CD14-positive monocyte (primary cell): ENCODE data around the gene SSBP4. TPM values are rescaled to one million over a fixed set of nuclear protein-coding genes. Genes with fewer than 3 reads are reported as not detected.

Experiments used
- DNase-seq, 3 donors: peaks; one replicate each; pipeline ENCODE4 v3.0.0-alpha.2; 2011 to 2022
- H2AFZ ChIP-seq: 2 replicates; pipeline ENCODE4 v1.6.0; 2012; ENCODE audit warnings: mild to moderate bottlenecking, low read depth, low read length, inconsistent platforms; ENCODE audit not compliant: insufficient read depth, poor library complexity, severe bottlenecking
- H3K27ac ChIP-seq, 2 donors: 1 replicate in 1 of 2; 2 replicates in 1 of 2; pipeline ENCODE4 v1.5.1; 2012 to 2013; ENCODE audit warnings: low read length in 2 of 2, control low read depth in 1 of 2, inconsistent platforms in 1 of 2, low read depth in 1 of 2, mild to moderate bottlenecking in 1 of 2
- H3K27me3 ChIP-seq, 2 donors: one replicate each; pipeline versions ENCODE4 v1.6.0 to v1.6.1; 2011 to 2013; ENCODE audit warnings: low read length in 2 of 2; ENCODE audit not compliant: control insufficient read depth in 2 of 2, insufficient read depth in 2 of 2
- H3K36me3 ChIP-seq, 2 donors: replicated peaks in 1 of 2; 1 replicate in 1 of 2; 2 replicates in 1 of 2; pipeline versions ENCODE4 v1.5.1 to v1.6.1; 2012 to 2013; ENCODE audit warnings: low read length in 2 of 2, control low read depth in 1 of 2, inconsistent platforms in 1 of 2, mild to moderate bottlenecking in 1 of 2; ENCODE audit not compliant: insufficient read depth in 2 of 2, control insufficient read depth in 1 of 2
- H3K4me1 ChIP-seq, 2 donors: 1 replicate in 1 of 2; 2 replicates in 1 of 2; pipeline versions ENCODE4 v1.5.1 to v1.6.1; 2012 to 2013; ENCODE audit warnings: low read length in 2 of 2, control low read depth in 1 of 2, inconsistent platforms in 1 of 2, mild to moderate bottlenecking in 1 of 2, moderate library complexity in 1 of 2; ENCODE audit not compliant: insufficient read depth in 2 of 2, control insufficient read depth in 1 of 2
- H3K4me2 ChIP-seq: replicated peaks from 2 replicates; pipeline ENCODE3; 2012; ENCODE audit warnings: low read length, moderate library complexity, mild to moderate bottlenecking; ENCODE audit not compliant: poor library complexity, severe bottlenecking; ENCODE audit errors: extremely low read depth
- H3K4me3 ChIP-seq, 3 experiments: fragments of 200-600 bp in 1 of 3; sonication (generic) in 1 of 3; replicated peaks in 1 of 3; 1 replicate in 2 of 3; 2 replicates in 1 of 3; pipeline ENCODE4 v1.5.1; 2011 to 2013; ENCODE audit warnings: low read length in 3 of 3, mild to moderate bottlenecking in 3 of 3, control low read depth in 2 of 3, low read depth in 2 of 3, inconsistent platforms in 1 of 3, moderate library complexity in 1 of 3
- H3K79me2 ChIP-seq: 2 replicates; pipeline ENCODE4 v1.6.0; 2012; ENCODE audit warnings: mild to moderate bottlenecking, control low read depth, inconsistent platforms, low read length, moderate library complexity; ENCODE audit not compliant: insufficient read depth
- H3K9ac ChIP-seq: 2 replicates; pipeline ENCODE4 v1.6.0; 2017; ENCODE audit warnings: low read length, mild to moderate bottlenecking; ENCODE audit not compliant: insufficient read depth, poor library complexity, severe bottlenecking
- H3K9me3 ChIP-seq, 2 donors: replicated peaks in 1 of 2; 1 replicate in 1 of 2; 2 replicates in 1 of 2; pipeline versions ENCODE4 v1.5.1 to v1.6.1; 2012 to 2013; ENCODE audit warnings: low read length in 2 of 2, control low read depth in 1 of 2; ENCODE audit not compliant: control insufficient read depth in 1 of 2, insufficient read depth in 1 of 2
- H4K20me1 ChIP-seq: 2 replicates; pipeline ENCODE4 v1.6.0; 2012; ENCODE audit warnings: mild to moderate bottlenecking, low read length, control low read depth, moderate library complexity; ENCODE audit not compliant: insufficient read depth
- H3K27ac Mint-ChIP-seq, 7 donors: one replicate each; pipeline ENCODE4 v1.8.0; 2020; ENCODE audit warnings: mild to moderate bottlenecking in 7 of 7, mixed read lengths in 7 of 7, moderate library complexity in 6 of 7, inconsistent platforms in 2 of 7
- H3K27me3 Mint-ChIP-seq, 3 donors: one replicate each; pipeline ENCODE4 v1.8.0; 2021 to 2022; ENCODE audit warnings: low read depth in 3 of 3, mild to moderate bottlenecking in 3 of 3, mixed read lengths in 3 of 3, moderate library complexity in 3 of 3, inconsistent platforms in 1 of 3
- H3K36me3 Mint-ChIP-seq, 2 donors: one replicate each; pipeline ENCODE4 v1.8.0; 2020; ENCODE audit warnings: mixed read lengths in 2 of 2, inconsistent platforms in 1 of 2, mild to moderate bottlenecking in 1 of 2
- H3K4me1 Mint-ChIP-seq: one replicate; pipeline ENCODE4 v1.8.0; 2020; ENCODE audit warnings: mild to moderate bottlenecking, mixed read lengths
- H3K4me3 Mint-ChIP-seq, 2 donors: one replicate each; pipeline ENCODE4 v1.8.0; 2020; ENCODE audit warnings: mild to moderate bottlenecking in 2 of 2, mixed read lengths in 2 of 2, moderate library complexity in 1 of 2
- H3K9me3 Mint-ChIP-seq, 7 donors: one replicate each; pipeline ENCODE4 v1.8.0; 2020 to 2022; ENCODE audit warnings: mixed read lengths in 7 of 7, mild to moderate bottlenecking in 6 of 7, moderate library complexity in 6 of 7, inconsistent platforms in 2 of 7
- CTCF ChIP-seq: fragments of 200-600 bp; IDR thresholded peaks from one replicate; pipeline ENCODE4 v1.8.0; 2022; ENCODE audit warnings: antibody characterized with exemption, mild to moderate bottlenecking
- WGBS: methylation state at CpG from one replicate; pipeline ENCODE4 v1.1.5; 2013; ENCODE audit warnings: missing lambda C conversion rate; ENCODE audit not compliant: insufficient coverage; 5-methylcytosine and 5-hydroxymethylcytosine counted together
- intact Hi-C, 2 donors: fragments of 100-400 bp; cut with micrococcal nuclease; formaldehyde crosslinking; loops; one replicate each; pipeline versions ENCODE4 v1.15.0 to v1.15.1; 2023
- polyA plus RNA-seq, 3 donors: library from polyadenylated mRNA; depleted of rRNA in 1 of 3; unstranded in 2 of 3; stranded (reverse) in 1 of 3; fragments of 300-500 nt in 2 of 3; fragments of >200 nt in 1 of 3; fragmentation: Illumina TruSeq in 2 of 3; gene quantifications; 1 replicate in 2 of 3; 2 replicates in 1 of 3; pipeline ENCODE4 v1.2.3, GENCODE V29; 2012 to 2021

Gene SSBP4
- polyA plus RNA-seq, 3 donors, result 38.5 to 74.5 (median 48.3) TPM

- peaks cover 46 to 64% of the 10 kb centered on the region in 2 donors for H3K36me3 ChIP-seq
- no peaks in the 10 kb centered on the region for H3K27me3 ChIP-seq
- no peak for TF ChIP-seq CTCF
- intact Hi-C loops, result loop anchor here in 1 of 2 donors (1.0 to 5.0 kb wide), 3 partner anchors 8 to 221 kb away; partner anchors contain the start of genes IFI30 and SSBP4
- Mint-ChIP-seq H3K9me3 (peaks cover 0 to 3% (median under 1%) of the 10 kb centered on the region in 7 donors), H3K27ac (peak overlapping the region; percentile 95 to 99 (median 98)), H3K4me3 (peak overlapping the region; percentile 96 to 98), H3K4me1 (peaks cover 63% of the 10 kb centered on the region), H3K36me3 (peaks cover 60 to 78% of the 10 kb centered on the region in 2 donors), H3K27me3 (peaks cover 0 to 4% (median 3%) of the 10 kb centered on the region in 3 donors)
- peak overlapping the region; percentile 98 for H3K4me2 ChIP-seq
- H3K9me3 ChIP-seq, result no peaks in the 10 kb centered on the region
- peaks cover 77 to 94% of the 10 kb centered on the region in 2 donors for H3K4me1 ChIP-seq
- H3K79me2 ChIP-seq, result peaks cover 91% of the 10 kb centered on the region
- WGBS, result 0% methylated on average over 1 of the region's 5 CpGs
- peak overlapping the region; percentile 96 to 97 for H3K27ac ChIP-seq
- no peak overlapping the region for H2AFZ ChIP-seq
- H3K4me3 ChIP-seq, result peak overlapping the region; percentile 57 to 100 (median 97)
- DNase-seq, result peak; percentile 55 to 65 (median 61)
- H4K20me1 ChIP-seq, result peaks cover 76% of the 10 kb centered on the region
- peak overlapping the region; percentile 83 for H3K9ac ChIP-seq
Measured at GRCh38 chr19:18392926-18393325, 26.3 kb upstream of the SSBP4 start.

GRCh38 chr19:18393836-18394235 lies 25.4 kb upstream of the SSBP4 start:
- WGBS, result 6% methylated on average over 7 of the region's 7 CpGs
- Histone ChIP-seq H3K79me2 (peaks cover 98% of the 10 kb centered on the region), H3K4me3 (peak overlapping the region; percentile 57 to 100 (median 97)), H3K4me1 (peaks cover 79 to 95% of the 10 kb centered on the region in 2 donors), H2AFZ (peak overlapping the region; percentile 18), H3K9ac (peak overlapping the region; percentile 83), H4K20me1 (peaks cover 72% of the 10 kb centered on the region), H3K27ac (peak overlapping the region; percentile 96 to 97), H3K4me2 (peak overlapping the region; percentile 98), H3K36me3 (peaks cover 46 to 64% of the 10 kb centered on the region in 2 donors), H3K9me3 (no peaks in the 10 kb centered on the region), H3K27me3 (no peaks in the 10 kb centered on the region)
- Mint-ChIP-seq H3K9me3 (peaks cover 0 to 3% (median 0%) of the 10 kb centered on the region in 7 donors), H3K4me1 (peaks cover 69% of the 10 kb centered on the region), H3K36me3 (peaks cover 60 to 78% of the 10 kb centered on the region in 2 donors), H3K27me3 (peaks cover 0 to 4% (median 3%) of the 10 kb centered on the region in 3 donors), H3K27ac (peak overlapping the region; percentile 95 to 99 (median 98)), H3K4me3 (peak overlapping the region; percentile 96 to 98)
- intact Hi-C loops, result loop anchor here in 1 of 2 donors (1.0 to 5.0 kb wide), 3 partner anchors 7 to 222 kb away; partner anchors contain the start of genes IFI30 and SSBP4
- peak; percentile 83 to 90 (median 83) for DNase-seq
- TF ChIP-seq CTCF, result no peak
